GM12878 (cell line): ENCODE measurements around the gene AREG. TPM values are rescaled to one million over a fixed set of nuclear protein-coding genes. Genes with fewer than 3 reads are reported as not detected.

Experiments
- ATAC-seq: fragments of 200-7000 bp; cut with Tn5 transposase; 3 replicates; pipeline ENCODE4 v1.9.1; 2020; ENCODE audit warnings: mild to moderate bottlenecking, moderate library complexity
- BruUV-seq: library from RNA; stranded (reverse); fragments of 400-500 nt; replicated peaks from 2 replicates; lab custom pipeline; 2021; lab: Mats Ljungman, UMichigan
- CTCF ChIA-PET: fragments of 300-600 bp; sonication (Branson Sonifier 250); formaldehyde crosslinking; extraction: SDS; loops from one replicate; lab custom pipeline; 2021; ENCODE audit warnings: inconsistent platforms; lab: Yijun Ruan, JAX
- POLR2A ChIA-PET: fragments of 350-600 bp; formaldehyde crosslinking; extraction: SDS; loops from one replicate; lab custom pipeline; 2021; ENCODE audit warnings: inconsistent platforms; lab: Charles Lee
- RAD21 ChIA-PET: fragments of 300-600 bp; sonication (Branson Sonifier 250); formaldehyde crosslinking; loops from one replicate; lab custom pipeline; 2023; ENCODE audit warnings: antibody characterized with exemption; ENCODE audit not compliant: unreplicated experiment; lab: Charles Lee
- SMC1A ChIA-PET: fragments of 300-600 bp; sonication (Branson Sonifier 250); formaldehyde crosslinking; loops from one replicate; lab custom pipeline; 2023; ENCODE audit not compliant: unreplicated experiment, uncharacterized antibody; lab: Charles Lee
- DNase-seq: peaks from one replicate; pipeline ENCODE4 v3.0.0-alpha.2; 2011; ENCODE audit warnings: low read depth, low spot score
- FAIRE-seq: peaks from 3 replicates; lab custom pipeline; 2011; peaks lifted over from hg19 to GRCh38; lab: Jason Lieb, UNC
- H2AFZ ChIP-seq: 2 replicates; pipeline ENCODE4 v1.6.0; 2011; ENCODE audit warnings: low read depth, low read length, control low read depth; ENCODE audit not compliant: control insufficient read depth
- H3K27ac ChIP-seq: 2 replicates; pipeline ENCODE4 v1.5.1; 2011; ENCODE audit warnings: control low read depth; ENCODE audit not compliant: control insufficient read depth, insufficient read depth
- H3K27me3 ChIP-seq, 2 experiments: replicated peaks in 1 of 2; 2 replicates each; pipeline versions ENCODE4 v1.6.0 to v1.6.1; 2011; ENCODE audit warnings: low read length in 1 of 2; ENCODE audit not compliant: control insufficient read depth in 2 of 2, insufficient read depth in 2 of 2
- H3K36me3 ChIP-seq, 2 experiments: 2 replicates each; pipeline ENCODE4 v1.5.1; 2011; ENCODE audit warnings: low read length in 1 of 2; ENCODE audit not compliant: control insufficient read depth in 2 of 2, insufficient read depth in 2 of 2
- H3K4me1 ChIP-seq: 2 replicates; pipeline ENCODE4 v1.6.1; 2011; ENCODE audit warnings: mild to moderate bottlenecking, low read length, moderate library complexity, mixed read lengths; ENCODE audit not compliant: control insufficient read depth, insufficient read depth
- H3K4me2 ChIP-seq: 2 replicates; pipeline ENCODE4 v1.6.0; 2011; ENCODE audit warnings: control low read depth; ENCODE audit not compliant: control insufficient read depth, insufficient read depth
- H3K4me3 ChIP-seq: fragments of 200-600 bp; sonication (generic); 2 replicates; pipeline ENCODE4 v1.5.1; 2016
- H3K79me2 ChIP-seq: 2 replicates; pipeline ENCODE4 v1.6.0; 2011; ENCODE audit warnings: low read length; ENCODE audit not compliant: control insufficient read depth, insufficient read depth
- H3K9ac ChIP-seq: 2 replicates; pipeline ENCODE4 v1.8.0; 2011; ENCODE audit warnings: low read length, control low read depth, mixed read lengths; ENCODE audit not compliant: control insufficient read depth, insufficient read depth
- H3K9me3 ChIP-seq: replicated peaks from 3 replicates; pipeline ENCODE4 v1.5.1; 2011; ENCODE audit warnings: mild to moderate bottlenecking, low read length; ENCODE audit not compliant: control insufficient read depth, insufficient read depth
- H4K20me1 ChIP-seq: 2 replicates; pipeline ENCODE4 v1.6.0; 2011; ENCODE audit not compliant: control insufficient read depth, insufficient read depth
- KLF5 ChIP-seq: fragments of 450-650 bp; IDR thresholded peaks from 2 replicates; pipeline ENCODE4 v1.6.1; 2014; ENCODE audit warnings: mild to moderate bottlenecking; ENCODE audit not compliant: partially characterized antibody
- RFX5 ChIP-seq: IDR thresholded peaks from 2 replicates; pipeline ENCODE4 v1.6.1; 2011; ENCODE audit warnings: low read depth, low read length, improper control_type of control experiment
- ZNF622 ChIP-seq: fragments of 450-650 bp; IDR thresholded peaks from 2 replicates; pipeline ENCODE4 v1.6.1; 2017; ENCODE audit warnings: mild to moderate bottlenecking, inconsistent platforms
- ZZZ3 ChIP-seq: IDR thresholded peaks from 2 replicates; pipeline ENCODE4 v1.6.1; 2011; ENCODE audit warnings: low read depth; ENCODE audit not compliant: control insufficient read depth, insufficient read length
- WGBS: methylation state at CpG from one replicate; pipeline ENCODE4 v1.1.6; 2016; ENCODE audit warnings: low lambda C conversion rate; ENCODE audit not compliant: insufficient replicate concordance, insufficient coverage; ENCODE audit errors: missing lambda C conversion rate; 5-methylcytosine and 5-hydroxymethylcytosine counted together
- in situ Hi-C: fragments of 300-500 bp; cut with MboI; formaldehyde crosslinking; loops from 9 replicates; pipeline ENCODE4 v1.14.3; 2018; ENCODE audit warnings: mixed read lengths
- intact Hi-C: fragments of 100-400 bp; cut with micrococcal nuclease; formaldehyde crosslinking; loops from one replicate; pipeline ENCODE4 v1.14.2; 2022; ENCODE audit not compliant: unreplicated experiment
- polyA plus RNA-seq, 11 experiments: library from polyadenylated mRNA; depleted of rRNA in 4 of 11; unstranded in 6 of 11; stranded (reverse) in 5 of 11; fragments of >200 nt; fragmentation: Nextera tagmentation in 4 of 11; fragmentation: Illumina TruSeq in 1 of 11; extraction: Ambion mirVana in 4 of 11; extraction: Trizol in 1 of 11; gene quantifications; 1 replicate in 1 of 11; 2 replicates in 10 of 11; pipeline versions ENCODE4 v1.2.1 to v1.2.3, GENCODE V29; 2011 to 2016; ENCODE audit warnings: inconsistent platforms in 2 of 11, missing spikeins in 2 of 11, low read depth in 1 of 11
- total RNA-seq, 4 experiments: library from RNA; depleted of rRNA in 3 of 4; stranded (reverse); fragments of >200 nt in 3 of 4; fragmentation: Illumina TruSeq in 1 of 4; extraction: Trizol in 1 of 4; gene quantifications; 2 replicates each; pipeline versions ENCODE4 v1.2.1 to v1.2.3, GENCODE V29; 2013 to 2021
- TF ChIP-seq, protein P1 (sequence below): fragments of 450-650 bp; formaldehyde crosslinking; IDR thresholded peaks from 2 replicates; pipeline ENCODE4 v1.5.0; 2022; ENCODE audit warnings: mild to moderate bottlenecking, missing genetic modification characterization

Gene AREG
- total and polyA plus RNA-seq, 10 of the 15 experiments (the other 5 are each of a cell fraction or from before 2014, with no cell fraction given): 0.25 to 0.37 TPM; not detected in 8

DNA sequence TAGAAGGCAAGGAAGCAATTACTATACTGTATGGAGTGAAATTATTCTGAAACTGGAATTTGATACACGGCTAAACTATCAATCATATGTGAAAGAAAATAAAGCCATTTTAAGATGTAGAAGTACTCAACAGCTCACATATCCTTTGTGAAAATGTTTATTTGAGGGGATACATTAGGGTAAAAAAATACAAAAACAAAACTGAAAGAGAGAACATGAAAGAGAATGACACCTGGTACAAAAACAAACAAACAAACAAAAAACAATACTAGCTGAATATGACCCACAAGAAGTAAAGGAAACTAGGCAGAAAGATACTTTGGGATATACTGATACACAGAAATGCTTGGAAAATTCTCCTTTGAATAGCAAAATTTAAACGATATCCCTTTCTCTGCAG lies 20.8 kb upstream of the AREG start:
- intact Hi-C loops (no loop called here), in situ Hi-C loops (no loop called here)
- no peak overlapping the region for H3K27ac ChIP-seq
- H4K20me1 ChIP-seq: no peaks in the 10 kb centered on the region
- WGBS: 72% methylated on average over 2 of the region's 2 CpGs
- no peak for FAIRE-seq
- no peak overlapping the region for H3K4me2 ChIP-seq
- ChIA-PET POLR2A (no interaction called here), RAD21 (interaction anchor here (1.7 kb wide), 1 partner anchor 198 kb away, joined by 4 read pairs; no protein-coding TSS in a partner anchor), CTCF (no interaction called here), SMC1A (no interaction called here)
- no peaks in the 10 kb centered on the region for H3K9me3 ChIP-seq
- no peak overlapping the region for H3K9ac ChIP-seq
- no peaks in the 10 kb centered on the region for H3K79me2 ChIP-seq
- H2AFZ ChIP-seq: no peak overlapping the region
- no peak for DNase-seq
- BruUV-seq: no TSS peak
- H3K4me1 ChIP-seq: no peaks in the 10 kb centered on the region
- H3K27me3 ChIP-seq: no peaks in the 10 kb centered on the region
- H3K4me3 ChIP-seq: no peak overlapping the region
- no peak for ATAC-seq
- no peak for TF ChIP-seq KLF5
- no peak for TF ChIP-seq RFX5
- TF ChIP-seq, protein P1, sequence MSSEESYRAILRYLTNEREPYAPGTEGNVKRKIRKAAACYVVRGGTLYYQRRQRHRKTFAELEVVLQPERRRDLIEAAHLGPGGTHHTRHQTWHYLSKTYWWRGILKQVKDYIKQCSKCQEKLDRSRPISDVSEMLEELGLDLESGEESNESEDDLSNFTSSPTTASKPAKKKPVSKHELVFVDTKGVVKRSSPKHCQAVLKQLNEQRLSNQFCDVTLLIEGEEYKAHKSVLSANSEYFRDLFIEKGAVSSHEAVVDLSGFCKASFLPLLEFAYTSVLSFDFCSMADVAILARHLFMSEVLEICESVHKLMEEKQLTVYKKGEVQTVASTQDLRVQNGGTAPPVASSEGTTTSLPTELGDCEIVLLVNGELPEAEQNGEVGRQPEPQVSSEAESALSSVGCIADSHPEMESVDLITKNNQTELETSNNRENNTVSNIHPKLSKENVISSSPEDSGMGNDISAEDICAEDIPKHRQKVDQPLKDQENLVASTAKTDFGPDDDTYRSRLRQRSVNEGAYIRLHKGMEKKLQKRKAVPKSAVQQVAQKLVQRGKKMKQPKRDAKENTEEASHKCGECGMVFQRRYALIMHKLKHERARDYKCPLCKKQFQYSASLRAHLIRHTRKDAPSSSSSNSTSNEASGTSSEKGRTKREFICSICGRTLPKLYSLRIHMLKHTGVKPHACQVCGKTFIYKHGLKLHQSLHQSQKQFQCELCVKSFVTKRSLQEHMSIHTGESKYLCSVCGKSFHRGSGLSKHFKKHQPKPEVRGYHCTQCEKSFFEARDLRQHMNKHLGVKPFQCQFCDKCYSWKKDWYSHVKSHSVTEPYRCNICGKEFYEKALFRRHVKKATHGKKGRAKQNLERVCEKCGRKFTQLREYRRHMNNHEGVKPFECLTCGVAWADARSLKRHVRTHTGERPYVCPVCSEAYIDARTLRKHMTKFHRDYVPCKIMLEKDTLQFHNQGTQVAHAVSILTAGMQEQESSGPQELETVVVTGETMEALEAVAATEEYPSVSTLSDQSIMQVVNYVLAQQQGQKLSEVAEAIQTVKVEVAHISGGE (CRISPR knock-in tag): no peak
- no peak for TF ChIP-seq ZNF622
- TF ChIP-seq ZZZ3: no peak
- no peaks in the 10 kb centered on the region for H3K36me3 ChIP-seq
